PFSK-1 (cell line): ENCODE data around the gene AGGF1.

Experiments
- FOXP2 ChIP-seq: optimal IDR thresholded peaks from 2 replicates; pipeline ENCODE3; 2011; ENCODE audit warnings: borderline replicate concordance, control low read depth, inconsistent platforms; ENCODE audit not compliant: insufficient read depth; ENCODE audit errors: extremely low read length, extremely low read depth
- POLR2AphosphoS5 ChIP-seq: IDR thresholded peaks from 2 replicates; pipeline ENCODE4 v1.6.1; 2012; ENCODE audit warnings: low read depth, mild to moderate bottlenecking, control low read depth, low read length, moderate library complexity
- REST ChIP-seq, 2 experiments: IDR thresholded peaks; 2 replicates each; pipeline versions ENCODE4 v1.6.1 to v1.8.0; 2011 to 2012; ENCODE audit warnings: low read depth in 2 of 2, low read length in 2 of 2, control low read depth in 1 of 2, inconsistent platforms in 1 of 2, mild to moderate bottlenecking in 1 of 2, moderate library complexity in 1 of 2; ENCODE audit not compliant: insufficient read depth in 1 of 2
- SIN3A ChIP-seq: IDR thresholded peaks from 2 replicates; pipeline ENCODE4 v1.6.1; 2012; ENCODE audit warnings: mild to moderate bottlenecking, low read length, moderate library complexity, borderline replicate concordance; ENCODE audit not compliant: insufficient read depth
- TAF1 ChIP-seq: IDR thresholded peaks from 2 replicates; pipeline ENCODE4 v1.6.1; 2012; ENCODE audit warnings: low read length, control low read depth, borderline replicate concordance; ENCODE audit not compliant: insufficient read depth

The AGGF1 gene

GRCh38 chr5:77006124-77006523 lies 24.1 kb upstream of the AGGF1 start:
- no peak for TF ChIP-seq POLR2AphosphoS5
- TF ChIP-seq FOXP2: no peak
- no peak for TF ChIP-seq SIN3A
- TF ChIP-seq REST (IDR thresholded peaks at IDR 0.05; ENCODE audit: insufficient read depth in 1 of 2, low read depth in 2 of 2, low read length in 2 of 2): no peak
- no peak for TF ChIP-seq TAF1

- TF ChIP-seq POLR2AphosphoS5 (no peak), FOXP2 (no peak), TAF1 (no peak), REST (IDR thresholded peaks at IDR 0.05; ENCODE audit: insufficient read depth in 1 of 2, low read depth in 2 of 2, low read length in 2 of 2) (no peak), SIN3A (no peak)
These were observed 21.8 kb upstream of the AGGF1 start for GRCh38 chr5:77008413-77008812.

- TF ChIP-seq FOXP2: no peak
- TF ChIP-seq REST (IDR thresholded peaks at IDR 0.05; ENCODE audit: insufficient read depth in 1 of 2, low read depth in 2 of 2, low read length in 2 of 2): no peak
- TF ChIP-seq TAF1: no peak
- no peak for TF ChIP-seq SIN3A
- TF ChIP-seq POLR2AphosphoS5: no peak
These were observed 20.0 kb upstream of the AGGF1 start for GRCh38 chr5:77010243-77010642.

GRCh38 chr5:77011498-77011897 lies 18.7 kb upstream of the AGGF1 start:
- TF ChIP-seq TAF1 (no peak), SIN3A (no peak), POLR2AphosphoS5 (no peak), REST (IDR thresholded peaks at IDR 0.05; ENCODE audit: insufficient read depth in 1 of 2, low read depth in 2 of 2, low read length in 2 of 2) (no peak), FOXP2 (no peak)

GRCh38 chr5:77012601-77013000 lies 17.6 kb upstream of the AGGF1 start:
- TF ChIP-seq FOXP2 (no peak), TAF1 (no peak), REST (IDR thresholded peaks at IDR 0.05; ENCODE audit: insufficient read depth in 1 of 2, low read depth in 2 of 2, low read length in 2 of 2) (no peak), SIN3A (no peak), POLR2AphosphoS5 (no peak)
